Bone marrow (tissue), 2 donors: ENCODE data around the gene IGSF23.

Experiments
- DNase-seq, 2 donors: peaks; one replicate each; lab custom pipeline; 2025; lab: John Stamatoyannopoulos, UW

Gene IGSF23

GRCh38 chr19:44613295-44614178, at the start of gene IGSF23:
IGSF23 (plus strand) TSS chr19:44613563; CDS start chr19:44613646, 83 bp downstream.
- no peak for DNase-seq

- no peak for DNase-seq
Measured at GRCh38 chr19:44566984-44567383, 46.4 kb upstream of the IGSF23 start.

- DNase-seq = no peak
Measured at GRCh38 chr19:44567745-44568144, 45.6 kb upstream of the IGSF23 start.

- no peak for DNase-seq
Measured at GRCh38 chr19:44570603-44570983, 42.8 kb upstream of the IGSF23 start.

- peak; percentile 19 to 22 for DNase-seq
Measured at GRCh38 chr19:44570984-44571684, 42.2 kb upstream of the IGSF23 start.

- DNase-seq = no peak
Measured at GRCh38 chr19:44571830-44572580, 41.4 kb upstream of the IGSF23 start.

GRCh38 chr19:44572581-44572900, 40.8 kb upstream of the IGSF23 start:
- no peak for DNase-seq

- no peak for DNase-seq
Measured at GRCh38 chr19:44573183-44573582, 40.2 kb upstream of the IGSF23 start.

GRCh38 chr19:44573627-44574026, 39.7 kb upstream of the IGSF23 start:
- no peak for DNase-seq

- no peak for DNase-seq
Measured at GRCh38 chr19:44574186-44574950, 39.0 kb upstream of the IGSF23 start.

GRCh38 chr19:44575116-44575700, 38.2 kb upstream of the IGSF23 start:
- no peak for DNase-seq

GRCh38 chr19:44576843-44577565, 36.4 kb upstream of the IGSF23 start:
- DNase-seq = no peak

- no peak for DNase-seq
Measured at GRCh38 chr19:44577566-44577874, 35.8 kb upstream of the IGSF23 start.

GRCh38 chr19:44579663-44580365, 33.5 kb upstream of the IGSF23 start:
- DNase-seq = no peak

GRCh38 chr19:44580366-44580895, 32.9 kb upstream of the IGSF23 start:
- DNase-seq = no peak

- no peak for DNase-seq
Measured at GRCh38 chr19:44581288-44581687, 32.1 kb upstream of the IGSF23 start.

GRCh38 chr19:44582581-44583265, 30.6 kb upstream of the IGSF23 start:
- no peak for DNase-seq

- DNase-seq = no peak
Measured at GRCh38 chr19:44585371-44586133, 27.8 kb upstream of the IGSF23 start.
